Head of caudate nucleus (tissue), 42 donors: Measurements from ENCODE around the gene RAB17.

Experiments
- DNase-seq, 42 donors: peaks; one replicate each; pipeline versions ENCODE4 v3.0.0 to v3.0.0-alpha.2; 2020 to 2021; ENCODE audit warnings: mixed read lengths in 7 of 42
- intact Hi-C: fragments of 100-400 bp; cut with DNase I; formaldehyde crosslinking; loops from one replicate; pipeline ENCODE4 v1.15.0; 2022

The RAB17 gene

GRCh38 chr2:237549643-237550415 lies 40.7 kb downstream of the RAB17 start:
- no peak for DNase-seq
- intact Hi-C loops = no loop called here

GRCh38 chr2:237549216-237549615 lies 41.3 kb downstream of the RAB17 start:
- DNase-seq = no peak
- intact Hi-C loops = no loop called here

DNA sequence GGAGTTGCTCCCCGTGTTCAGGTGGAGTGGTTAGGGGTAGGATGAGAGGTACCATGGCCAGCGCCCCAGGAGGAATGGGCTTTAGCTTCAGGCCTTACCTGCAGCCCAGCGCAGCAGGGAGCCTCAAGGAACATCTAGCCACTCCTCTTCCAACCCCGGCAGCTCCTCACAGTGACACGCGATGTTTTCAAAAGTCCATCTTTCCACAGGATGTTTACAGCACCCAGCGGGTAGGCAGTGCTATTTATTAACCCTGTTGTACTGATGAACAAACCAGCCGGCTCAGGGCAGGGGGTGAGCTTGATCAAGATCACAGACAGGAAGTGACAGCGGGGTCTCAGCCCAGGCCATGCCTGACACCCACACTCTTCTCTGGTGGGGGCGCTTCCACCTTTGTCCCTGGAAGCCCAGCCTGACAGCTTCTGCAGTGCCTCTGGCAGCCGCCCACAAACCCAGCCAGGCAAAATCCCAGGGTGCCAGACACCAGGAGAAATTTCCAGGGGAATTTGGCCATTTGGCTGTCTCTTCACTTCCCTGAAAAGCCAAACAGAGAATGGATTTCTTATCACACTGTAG lies 42.6 kb downstream of the RAB17 start:
- intact Hi-C loops = no loop called here
- DNase-seq = no peak

DNA sequence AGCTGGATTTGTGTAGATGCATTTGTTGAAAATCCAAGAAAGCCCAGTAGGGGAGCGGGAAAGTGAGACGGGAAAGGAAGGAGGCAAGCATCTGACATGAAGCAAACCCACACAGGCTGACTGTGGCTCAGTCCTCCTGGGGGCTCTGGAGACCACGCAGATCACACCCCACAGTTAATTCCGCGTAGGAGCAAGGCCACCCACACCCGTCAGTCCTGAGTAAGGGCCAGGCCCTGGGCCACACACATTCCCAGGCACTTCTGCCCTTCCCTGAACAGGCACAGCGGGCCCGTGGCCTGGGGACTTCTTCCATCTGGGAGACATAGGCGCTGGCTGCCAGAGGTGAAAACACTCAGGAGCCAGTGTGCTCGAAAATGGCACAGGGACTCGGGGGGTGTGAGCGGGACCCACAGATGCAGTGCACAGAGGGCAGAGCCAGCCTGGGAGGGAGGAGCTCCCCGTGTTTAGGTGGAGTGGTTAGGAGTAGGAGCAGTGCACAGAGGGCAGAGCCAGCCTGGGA lies 43.6 kb downstream of the RAB17 start:
- DNase-seq = no peak
- intact Hi-C loops = no loop called here

DNA sequence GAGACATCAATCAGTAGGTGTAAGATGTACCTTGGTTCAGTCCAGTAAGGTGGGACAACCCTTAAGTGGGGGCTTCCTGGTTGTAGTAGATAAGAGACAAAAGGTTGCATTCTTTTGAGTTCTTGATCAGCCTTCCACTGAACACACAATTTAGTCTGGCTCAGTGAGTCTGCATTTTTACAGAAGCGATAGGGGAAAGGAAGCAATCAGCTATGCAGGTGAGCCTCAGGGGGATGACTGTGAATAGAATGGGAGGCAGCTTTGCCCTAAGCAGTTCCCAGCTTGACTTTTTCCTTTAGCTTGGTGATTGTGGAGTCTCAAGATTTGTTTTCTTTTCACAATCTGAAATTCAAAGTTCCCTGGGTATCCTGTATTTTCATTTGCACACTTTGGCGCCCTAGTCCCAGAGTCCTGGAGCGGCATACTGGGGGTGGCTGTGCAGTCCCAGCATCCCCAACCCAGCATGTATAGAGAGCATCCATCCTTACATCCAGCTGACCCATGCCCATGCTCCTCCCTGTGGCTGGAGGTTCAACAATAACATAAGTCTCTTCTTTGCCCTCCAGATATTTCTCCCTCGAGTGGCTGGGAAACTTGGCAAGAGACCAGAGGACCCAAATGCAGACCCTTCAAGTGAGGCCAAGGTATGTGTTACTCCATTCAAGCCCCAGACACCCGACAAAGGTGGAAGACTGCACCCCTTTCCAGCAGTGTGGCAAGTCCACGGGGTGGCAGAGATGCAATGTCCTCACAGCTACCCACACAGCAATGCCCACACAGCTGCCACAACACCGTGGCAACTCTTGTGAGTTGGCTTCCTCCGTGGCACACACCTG lies 44.3 kb downstream of the RAB17 start:
- intact Hi-C loops = no loop called here
- DNase-seq = no peak

GRCh38 chr2:237542001-237542704 lies 48.4 kb downstream of the RAB17 start:
- intact Hi-C loops = no loop called here
- no peak for DNase-seq

GRCh38 chr2:237541243-237541642 lies 49.3 kb downstream of the RAB17 start:
- DNase-seq = no peak
- intact Hi-C loops = no loop called here

GRCh38 chr2:237540823-237541222 lies 49.7 kb downstream of the RAB17 start:
- intact Hi-C loops = no loop called here
- DNase-seq = no peak

GRCh38 chr2:237540223-237540775 lies 50.2 kb downstream of the RAB17 start:
- DNase-seq = no peak
- intact Hi-C loops = no loop called here

DNA sequence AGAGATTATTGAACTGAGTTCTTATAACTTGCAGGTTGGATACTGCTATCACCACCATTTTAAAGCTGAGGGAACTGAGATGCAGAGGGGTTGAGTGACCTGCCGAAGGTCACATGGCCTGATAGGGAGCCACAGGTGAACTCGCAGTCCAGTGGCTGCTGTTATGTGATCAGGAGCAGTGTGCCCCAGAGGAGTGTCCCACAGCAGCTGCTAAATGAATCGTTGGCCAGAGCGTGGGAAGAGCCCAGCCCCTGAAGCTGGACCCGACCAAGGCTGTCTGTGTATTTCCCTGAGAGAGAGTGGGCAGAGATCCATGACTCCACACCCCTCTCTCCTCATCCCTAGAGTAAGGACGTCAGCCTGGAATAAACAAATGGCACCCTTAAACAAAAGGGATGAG lies 50.9 kb downstream of the RAB17 start:
- intact Hi-C loops = no loop called here
- no peak for DNase-seq

- DNase-seq = no peak
- intact Hi-C loops = no loop called here
These were observed 51.6 kb downstream of the RAB17 start for GRCh38 chr2:237538901-237539300.

DNA sequence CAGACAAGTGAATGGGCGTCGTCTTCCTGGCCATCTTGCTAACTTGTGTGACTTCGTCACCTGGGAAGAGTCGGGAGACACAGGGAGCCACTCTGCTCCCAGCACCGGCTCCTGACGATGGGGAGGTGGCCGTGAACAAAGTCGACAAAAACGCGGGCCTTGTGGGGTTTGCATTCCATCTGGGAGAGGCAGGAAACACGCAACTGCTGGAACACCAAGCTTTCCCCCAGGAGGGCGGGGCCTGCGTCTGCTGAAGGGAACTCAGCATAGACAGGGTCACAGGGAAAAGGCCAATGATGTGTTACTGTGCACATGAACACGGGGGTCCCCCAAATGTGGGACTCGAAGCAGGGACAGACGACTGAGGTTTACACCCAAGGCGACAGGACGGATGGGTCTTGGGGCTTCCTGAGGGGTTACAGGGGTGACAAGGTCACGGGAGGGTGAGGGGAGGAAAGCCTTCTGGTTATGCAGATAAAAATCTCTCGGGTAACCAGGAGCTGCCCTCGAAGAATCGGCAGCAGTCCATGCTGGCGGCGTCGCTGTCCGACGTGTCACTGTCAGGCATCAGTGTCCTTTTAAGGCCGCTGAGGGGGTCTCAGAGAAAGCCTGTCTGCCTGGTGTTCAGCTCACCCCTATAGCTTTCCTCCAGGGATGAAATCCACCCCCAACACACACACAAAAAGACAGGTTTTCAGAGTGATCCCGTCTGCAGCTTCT lies 52.4 kb downstream of the RAB17 start:
- no peak for DNase-seq
- intact Hi-C loops = no loop called here

DNA sequence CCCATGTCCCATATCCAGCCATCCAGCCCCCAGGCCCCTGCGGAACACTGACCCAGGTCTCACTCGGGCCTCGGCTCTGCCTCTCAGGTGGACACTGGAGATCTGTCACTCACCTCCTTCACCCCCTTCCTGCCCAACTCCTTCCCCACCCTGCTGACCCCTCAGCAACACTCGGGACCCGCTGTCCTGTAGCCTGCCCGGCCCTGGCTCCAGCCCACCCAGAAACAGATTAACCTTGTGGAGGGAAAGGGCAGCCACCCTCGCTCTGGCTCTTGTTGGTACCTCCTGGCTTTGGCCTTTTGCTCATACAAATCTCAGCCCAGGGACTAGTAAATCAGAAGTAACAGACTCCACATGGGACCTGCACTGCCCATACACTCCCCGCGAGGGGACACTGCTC lies 53.9 kb downstream of the RAB17 start:
- intact Hi-C loops = no loop called here
- DNase-seq = no peak

DNA sequence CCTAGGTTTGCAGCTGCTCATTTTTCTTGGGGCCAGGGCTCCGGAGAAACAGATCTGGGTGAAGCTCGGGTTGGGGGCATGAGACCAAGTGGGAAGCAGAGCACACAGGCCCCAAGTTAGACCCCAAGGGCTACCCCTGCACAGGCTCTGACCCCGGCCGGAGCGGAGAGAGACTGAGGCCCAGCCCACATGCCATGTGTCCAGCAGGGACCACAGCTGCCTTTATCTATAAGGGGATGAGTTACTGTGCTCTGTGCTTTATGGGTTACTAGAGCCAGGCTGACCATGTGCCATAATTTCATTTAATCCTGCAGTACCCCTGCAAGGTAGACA lies 54.5 kb downstream of the RAB17 start:
- DNase-seq = no peak

GRCh38 chr2:237535385-237536082 lies 55.0 kb downstream of the RAB17 start:
- intact Hi-C loops = no loop called here
- DNase-seq = no peak

More for the DNA sequence above, 54.5 kb downstream of the RAB17 start:
- intact Hi-C loops = no loop called here

DNA sequence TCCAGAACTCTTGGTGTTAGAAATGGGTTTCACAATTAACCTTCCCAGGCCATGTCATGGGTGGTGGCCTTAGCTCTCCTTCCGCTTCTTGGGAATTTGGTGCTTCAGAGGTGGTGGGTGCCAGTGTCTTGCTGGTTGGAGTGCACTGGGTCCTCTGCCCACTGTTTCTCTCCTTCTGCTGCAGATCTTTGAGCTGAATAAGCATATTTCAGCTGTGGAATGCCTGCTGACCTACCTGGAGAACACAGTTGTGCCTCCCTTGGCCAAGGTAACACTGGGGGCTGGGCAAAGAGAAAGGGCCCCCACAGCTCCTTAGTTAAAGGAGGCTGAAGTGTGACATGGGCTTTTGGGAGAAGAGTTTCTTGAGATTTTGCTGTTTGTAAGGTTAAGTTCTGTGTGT lies 56.2 kb downstream of the RAB17 start:
- no peak for DNase-seq

GRCh38 chr2:237533668-237534161 lies 56.8 kb downstream of the RAB17 start:
- no peak for DNase-seq
- intact Hi-C loops = no loop called here

More for the DNA sequence above, 56.2 kb downstream of the RAB17 start:
- intact Hi-C loops = no loop called here

DNA sequence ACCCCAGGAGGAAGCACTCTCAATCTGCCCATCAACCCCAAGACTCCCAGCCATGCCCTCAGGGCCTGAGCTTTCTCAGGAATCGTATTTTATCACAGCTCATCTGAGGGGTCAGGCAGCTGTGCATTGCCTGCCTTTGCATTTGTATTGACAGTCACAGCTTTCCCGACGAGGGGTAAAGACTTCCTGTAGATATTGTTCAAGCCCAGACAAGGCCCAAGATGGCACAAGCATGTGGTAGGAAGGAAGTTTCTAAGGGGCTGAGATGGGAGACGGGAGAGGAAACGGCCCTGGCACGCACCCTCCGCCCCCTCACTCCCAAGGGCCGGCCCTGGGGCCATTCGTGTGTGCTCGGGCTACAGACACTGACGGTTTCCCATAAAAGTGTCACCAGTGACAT lies 58.4 kb downstream of the RAB17 start:
- DNase-seq = no peak
- intact Hi-C loops = no loop called here
